ENCODE data around the gene PFKFB2.
A peak's percentile ranks its signal among the peaks of the same experiment; 100 is the strongest.

PFKFB2 gene

DNA sequence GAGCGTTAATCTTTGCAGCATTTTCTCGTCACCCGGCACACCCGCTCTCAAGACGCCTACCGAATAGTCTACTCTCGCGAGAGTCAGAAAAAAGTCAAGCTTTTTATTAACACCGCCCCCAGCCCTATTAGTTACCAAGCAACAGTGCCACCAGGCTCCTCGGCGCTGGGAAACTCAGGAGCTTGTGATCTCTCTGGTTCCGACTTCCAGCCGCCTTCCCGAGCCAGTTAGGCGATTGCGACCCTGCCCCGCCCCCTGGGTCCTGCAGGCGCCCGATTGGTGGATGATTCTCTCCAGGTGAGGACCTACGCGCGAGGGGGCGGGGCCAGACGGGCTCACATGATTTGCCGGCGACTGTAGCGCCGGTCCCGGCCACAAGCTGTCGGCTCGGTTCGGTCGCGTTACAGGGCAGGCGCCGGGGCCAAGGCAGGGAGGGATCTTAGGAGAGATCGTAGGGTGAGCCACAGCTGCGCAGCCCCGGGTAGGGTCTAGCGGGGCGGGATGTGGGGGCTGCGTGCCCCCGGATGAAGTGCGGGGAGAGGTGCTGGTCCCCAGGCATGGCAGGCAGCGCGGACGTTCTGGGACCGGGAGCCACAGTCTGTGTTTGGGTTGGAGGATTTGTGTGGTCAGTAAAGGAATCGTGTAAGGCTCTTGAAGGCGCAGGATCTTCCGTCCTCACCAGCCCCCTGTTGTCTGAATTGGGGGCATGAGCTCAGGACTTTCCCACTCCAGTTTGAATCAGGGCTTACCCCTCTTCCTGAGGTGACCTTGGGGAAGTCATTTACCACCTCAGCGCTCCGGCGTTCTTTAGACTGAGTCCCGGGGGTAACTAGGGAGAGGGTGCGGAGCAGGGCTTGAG is at the start of gene PFKFB2:
TSS of gene PFKFB2 (plus strand) at position 365 of the 859 bp plus-strand sequence. CDS start 1,443 bp downstream, outside the sequence.
- peak; percentile 84 for DNase-seq (ENCODE audit: low read depth)

DNA sequence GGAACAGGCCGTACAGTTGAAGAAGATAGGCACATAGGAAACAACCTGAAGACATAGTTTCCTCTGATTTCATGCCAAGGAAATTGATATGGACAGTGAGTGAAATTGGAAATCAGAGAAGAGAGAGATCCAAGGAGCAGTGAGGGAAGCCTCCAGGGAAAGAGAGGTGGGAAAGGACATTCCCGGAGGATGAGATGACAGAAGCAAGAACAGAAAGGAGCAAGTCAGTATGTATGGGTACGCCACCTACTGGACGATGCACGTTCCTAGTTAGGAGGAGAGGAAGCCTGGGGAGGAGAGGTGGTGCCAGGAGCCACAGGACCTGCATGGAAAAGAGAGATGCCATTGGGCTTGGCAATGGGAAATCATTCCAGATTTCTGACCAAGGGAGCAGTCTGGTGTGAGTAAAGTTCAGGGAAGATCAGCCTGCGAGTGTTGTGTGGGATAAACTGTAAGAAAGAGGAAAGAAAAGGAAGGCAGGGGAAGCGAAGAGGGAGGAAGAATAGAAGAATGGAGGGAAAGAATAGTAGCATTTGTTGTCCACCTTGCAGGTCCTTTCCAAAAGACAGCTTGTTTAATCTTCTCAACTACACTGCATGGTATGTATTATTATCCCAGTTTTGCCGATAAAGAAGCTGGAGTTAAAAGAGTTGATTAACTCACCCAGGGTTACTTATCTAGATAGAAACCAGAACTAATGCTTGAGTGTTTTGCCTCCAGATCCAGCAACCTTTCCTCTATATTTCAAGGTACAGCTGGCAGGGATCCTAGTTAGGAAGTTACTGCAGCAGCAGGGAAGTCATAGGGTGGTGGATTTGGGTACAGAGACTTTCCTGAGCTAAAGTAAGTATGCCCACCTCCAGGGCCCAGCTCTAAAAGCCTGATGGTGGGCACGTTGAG is 47.9 kb upstream of the PFKFB2 start:
- no peak for DNase-seq (ENCODE audit: low read depth)

DNA sequence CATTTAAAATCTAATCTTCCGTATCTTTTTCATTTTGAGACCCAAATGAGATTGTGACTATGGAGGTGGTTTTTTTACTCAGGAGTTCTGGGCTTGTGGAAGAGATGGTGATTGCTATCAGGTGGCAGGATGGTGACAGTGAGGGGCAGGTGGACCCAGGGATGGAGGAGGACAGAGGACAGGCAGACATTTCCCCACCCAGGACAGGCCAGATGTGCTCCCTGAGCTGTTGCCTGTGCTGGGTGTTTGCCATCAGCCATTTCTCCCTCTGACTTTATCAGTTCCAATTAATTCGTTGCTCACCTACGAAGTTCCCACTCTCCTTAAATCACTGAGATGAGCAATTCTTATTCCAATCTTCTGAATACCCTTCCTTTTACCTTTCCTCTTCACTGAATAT is 47.0 kb upstream of the PFKFB2 start:
- DNase-seq (ENCODE audit: low read depth), result no peak

DNA sequence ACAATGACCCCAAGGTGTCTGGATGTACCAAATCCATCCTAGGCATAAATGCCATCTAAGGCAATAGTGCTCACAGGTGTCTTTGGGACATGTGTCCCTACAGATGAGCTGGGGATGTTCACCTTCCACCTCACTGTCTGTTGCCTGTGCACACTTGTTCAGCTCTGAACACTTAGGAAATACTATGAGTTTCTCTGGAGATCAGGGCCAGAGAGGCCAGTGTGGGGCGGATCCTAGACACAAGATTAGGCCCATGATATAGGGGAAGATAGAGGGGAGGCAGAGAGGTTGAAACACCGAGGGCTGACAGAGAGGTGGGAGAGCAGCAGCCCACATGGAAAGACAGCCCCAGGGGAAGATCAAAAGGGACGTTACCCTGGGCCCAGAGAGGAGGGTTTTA is 46.2 kb upstream of the PFKFB2 start:
- no peak for DNase-seq (ENCODE audit: low read depth)

DNA sequence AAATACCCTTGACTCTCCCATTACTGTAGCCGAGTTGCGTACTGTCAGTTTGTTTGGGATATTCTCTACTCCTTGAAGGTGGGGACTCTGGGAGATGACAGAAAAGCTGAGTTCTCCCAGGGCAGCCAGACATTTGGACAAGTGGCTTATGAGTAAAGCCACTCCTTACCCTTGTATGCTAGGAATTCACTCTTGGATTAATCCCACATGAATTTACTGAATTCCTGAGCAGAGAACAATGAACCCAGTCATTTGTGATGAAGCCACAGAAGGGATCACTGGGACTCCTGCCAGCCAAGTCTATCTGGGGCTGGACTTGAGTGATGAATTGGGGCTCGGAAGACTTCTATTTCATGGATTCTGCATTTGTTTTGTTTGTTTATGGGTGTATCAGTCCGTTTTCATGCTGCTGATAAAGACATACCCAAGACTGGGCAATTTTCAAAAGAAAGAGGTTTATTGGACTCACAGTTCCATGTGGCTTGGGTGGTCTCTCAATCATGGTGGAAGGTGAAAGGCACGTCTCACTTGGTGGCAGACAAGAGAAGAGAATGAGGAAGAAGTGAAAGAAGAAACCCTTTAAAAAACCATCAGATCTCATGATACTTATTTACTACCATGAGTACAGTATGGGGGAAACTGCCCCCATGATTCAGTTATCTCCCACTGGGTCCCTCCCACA is 45.6 kb upstream of the PFKFB2 start:
- no peak for DNase-seq (ENCODE audit: low read depth)

DNA sequence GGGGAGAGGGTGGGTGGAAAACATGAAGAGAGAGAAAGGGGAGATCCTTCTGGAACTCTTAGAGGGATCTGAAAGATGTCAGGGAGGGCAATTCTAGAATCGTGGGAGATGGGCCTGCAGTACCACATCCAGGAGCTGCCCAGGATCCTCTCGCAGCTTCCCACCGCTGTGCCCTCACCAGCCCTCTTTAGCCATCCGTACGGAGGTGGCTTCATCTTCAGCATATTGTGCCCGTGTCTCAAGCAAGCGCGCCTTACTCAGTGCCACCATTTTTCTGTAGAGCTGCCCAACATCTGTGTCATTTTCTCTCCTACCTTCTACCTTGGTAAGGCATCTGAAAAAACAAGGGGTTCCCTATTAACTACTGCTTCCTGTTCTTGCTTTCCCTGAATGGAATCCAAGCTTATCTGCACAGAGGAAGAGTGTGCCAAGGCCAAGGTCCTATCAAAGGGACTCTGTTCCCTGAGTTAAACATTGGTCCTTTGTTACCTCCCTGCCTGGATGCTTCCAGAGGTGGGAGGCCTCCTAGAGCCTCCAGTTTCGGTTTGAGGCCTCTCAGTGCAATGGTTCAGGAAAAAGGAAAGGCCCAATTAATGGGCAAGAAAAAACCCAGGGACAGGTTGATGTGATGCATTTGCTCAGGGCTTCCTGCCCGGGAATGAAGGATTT is 43.8 kb upstream of the PFKFB2 start:
- no peak for DNase-seq (ENCODE audit: low read depth)

DNA sequence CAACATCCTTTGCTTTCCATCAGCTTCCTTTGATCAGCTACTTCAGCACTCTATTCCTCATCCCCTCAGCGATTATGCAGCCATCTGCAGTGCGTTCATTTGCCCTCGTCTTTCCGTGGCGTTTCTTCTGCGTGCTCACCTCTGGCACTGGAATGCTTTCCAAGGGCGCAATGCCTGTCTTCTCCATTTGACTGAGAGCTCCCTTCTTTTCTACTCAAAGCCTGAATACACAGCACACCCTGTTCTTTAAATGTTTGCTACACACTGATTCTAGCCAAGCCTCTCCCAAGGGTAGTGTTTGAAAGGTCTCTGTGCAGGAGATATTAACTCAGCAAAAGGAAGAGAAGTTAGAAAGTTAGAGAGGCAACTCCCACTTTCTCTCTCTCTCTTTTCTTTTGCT is 43.1 kb upstream of the PFKFB2 start:
- DNase-seq (ENCODE audit: low read depth), result no peak

DNA sequence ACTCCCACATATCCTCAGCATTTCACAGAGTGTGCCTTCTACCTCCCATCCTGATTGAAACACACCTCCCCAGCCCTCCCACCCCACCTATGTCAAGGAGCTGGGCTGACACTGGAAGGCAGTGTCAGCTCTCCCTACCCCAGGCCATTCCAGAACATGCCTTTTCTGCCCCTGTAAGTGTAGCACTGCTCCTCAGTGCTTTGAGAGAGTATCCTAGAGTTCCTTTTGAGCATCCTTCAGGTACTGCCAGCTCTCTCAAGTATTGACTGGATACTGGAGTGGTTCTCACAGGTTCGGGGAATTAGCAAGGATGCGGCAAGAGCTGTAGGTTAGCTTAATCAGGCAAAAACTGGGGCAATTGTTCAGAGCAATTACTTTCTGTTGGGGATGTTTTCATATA is 42.3 kb upstream of the PFKFB2 start:
- no peak for DNase-seq (ENCODE audit: low read depth)

DNA sequence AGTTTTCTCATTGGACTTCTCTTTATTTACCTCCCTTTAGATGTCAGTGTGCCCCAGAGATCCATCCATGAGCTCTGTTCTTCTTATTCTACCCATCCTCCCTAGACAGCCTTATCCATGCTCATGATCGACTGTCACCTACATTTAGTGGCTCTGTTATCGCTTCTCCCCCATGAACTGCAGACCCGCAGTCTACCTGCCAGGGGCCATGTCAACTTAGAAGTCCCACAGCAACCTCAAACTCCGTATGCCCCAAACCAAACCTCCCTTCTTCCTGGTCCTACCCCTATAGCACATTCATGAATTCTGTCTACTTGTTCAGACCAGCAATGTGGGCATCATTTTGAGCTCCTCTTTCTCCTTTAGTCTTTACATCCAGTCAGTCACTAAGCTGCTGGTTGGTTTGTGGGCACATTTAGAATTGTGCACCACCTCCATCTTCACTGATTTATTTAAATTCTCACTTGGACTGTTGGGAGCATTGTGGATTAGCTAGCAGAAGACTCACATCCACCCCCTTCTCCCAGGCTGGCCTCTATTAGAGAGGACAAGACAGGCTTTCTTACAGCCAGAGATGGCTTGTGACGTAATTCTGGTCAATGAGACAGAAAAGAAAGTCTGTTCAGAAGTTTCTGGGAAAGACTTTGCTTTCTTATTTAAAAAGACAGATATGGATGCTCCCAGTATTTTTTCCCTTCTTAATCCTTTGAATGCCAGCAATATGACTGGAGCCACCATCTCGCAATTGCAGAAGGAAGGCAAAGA is 39.6 kb upstream of the PFKFB2 start:
- DNase-seq (ENCODE audit: low read depth), result no peak

DNA sequence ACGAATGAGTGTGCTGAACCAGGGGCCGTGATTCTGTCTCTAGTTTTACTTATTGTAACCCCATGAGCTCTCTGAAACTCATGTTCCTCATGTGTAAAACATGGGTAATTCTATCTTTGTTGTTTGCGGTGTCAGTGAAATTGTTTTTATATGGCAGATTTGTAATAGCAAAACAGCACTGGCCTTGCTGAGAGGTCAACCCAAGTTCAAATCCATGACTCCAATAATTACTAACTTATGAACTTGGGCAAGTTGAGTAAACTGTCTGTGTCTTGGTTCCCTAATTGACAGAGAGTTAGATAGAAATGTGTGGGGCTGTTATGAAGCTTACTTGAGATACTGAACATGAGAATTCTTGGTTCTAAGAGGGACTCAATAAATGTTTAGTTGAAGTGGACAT is 38.3 kb upstream of the PFKFB2 start:
- no peak for DNase-seq (ENCODE audit: low read depth)

DNA sequence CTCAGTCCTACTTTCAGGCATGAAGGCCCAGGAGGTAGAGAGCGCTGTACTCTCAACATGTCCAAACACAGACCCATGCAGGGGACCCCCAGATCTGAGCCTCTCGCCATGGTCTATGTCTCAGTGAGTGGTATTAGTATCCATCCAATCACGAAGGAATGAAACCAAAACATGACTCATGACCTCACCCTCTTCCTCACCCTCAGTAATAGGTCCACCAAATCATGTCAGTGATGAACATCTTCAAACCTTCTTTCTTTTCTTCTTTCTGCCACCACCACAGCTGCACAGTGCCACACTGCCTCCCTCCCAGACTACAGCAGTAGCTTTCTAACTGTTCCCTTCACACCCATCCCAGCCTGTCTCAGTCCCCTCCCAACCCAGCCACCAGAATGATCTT is 37.3 kb upstream of the PFKFB2 start:
- no peak for DNase-seq (ENCODE audit: low read depth)

DNA sequence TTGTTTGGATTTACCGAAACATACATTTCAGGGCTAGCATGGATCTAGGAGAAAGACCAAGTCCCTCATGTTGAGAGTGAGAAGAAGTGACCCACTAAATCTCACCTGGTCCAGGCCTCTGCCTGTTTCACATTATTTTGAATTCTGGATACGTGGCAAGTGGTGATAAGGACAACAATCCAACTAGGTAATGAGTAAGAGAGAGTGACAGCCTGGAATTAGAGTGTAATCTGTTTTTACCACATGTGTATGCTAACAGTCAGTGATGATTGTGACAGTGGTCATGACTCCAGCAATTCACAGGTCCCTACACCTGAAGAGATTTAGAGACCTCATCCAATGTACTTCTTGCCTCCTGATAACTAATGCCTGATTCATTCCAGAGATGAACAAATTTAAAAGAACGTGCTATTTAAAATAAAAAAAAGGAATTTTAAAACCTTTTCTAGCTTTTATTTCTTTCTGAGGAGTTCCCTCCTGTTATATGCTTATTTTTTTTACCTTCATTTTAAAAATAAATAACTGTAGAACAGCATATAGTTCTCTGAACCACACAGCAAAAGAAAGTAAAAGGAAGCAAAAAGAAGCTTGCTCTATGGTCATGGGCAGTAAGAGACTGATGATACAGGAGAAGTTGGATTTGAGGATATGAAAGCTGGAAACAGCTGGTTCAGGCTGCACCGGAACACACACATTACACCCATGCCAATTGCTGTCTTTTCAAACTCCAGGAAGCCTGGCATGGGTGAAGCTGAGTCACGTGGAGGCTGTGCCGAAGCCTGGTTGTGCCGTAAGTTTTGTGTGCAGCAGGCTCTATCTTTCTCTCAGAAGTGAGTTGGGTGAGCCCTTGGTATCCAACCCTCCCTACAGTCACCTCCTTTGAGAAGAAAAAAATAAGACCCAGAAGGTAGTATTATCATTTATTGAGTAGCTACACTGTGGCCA is 35.2 kb upstream of the PFKFB2 start:
- DNase-seq (ENCODE audit: low read depth), result no peak

DNA sequence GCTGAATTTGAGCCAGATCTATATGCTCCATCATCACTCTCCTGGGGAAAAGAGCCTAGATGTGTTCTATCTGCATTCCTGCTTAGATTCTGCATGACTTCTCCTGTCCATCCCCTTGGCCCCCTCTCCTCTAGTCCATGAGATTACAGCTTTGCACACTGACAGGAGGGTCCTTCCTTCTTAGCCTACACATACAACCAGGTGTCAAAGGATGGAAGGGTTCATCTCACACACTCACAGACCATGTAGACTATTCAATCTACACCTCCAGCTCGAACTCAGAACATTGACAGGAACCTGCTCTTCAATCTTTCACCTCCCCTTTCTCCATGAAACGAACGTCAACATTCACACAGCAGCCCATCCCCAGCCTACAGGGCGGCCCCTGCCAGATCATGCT is 34.4 kb upstream of the PFKFB2 start:
- no peak for DNase-seq (ENCODE audit: low read depth)

DNA sequence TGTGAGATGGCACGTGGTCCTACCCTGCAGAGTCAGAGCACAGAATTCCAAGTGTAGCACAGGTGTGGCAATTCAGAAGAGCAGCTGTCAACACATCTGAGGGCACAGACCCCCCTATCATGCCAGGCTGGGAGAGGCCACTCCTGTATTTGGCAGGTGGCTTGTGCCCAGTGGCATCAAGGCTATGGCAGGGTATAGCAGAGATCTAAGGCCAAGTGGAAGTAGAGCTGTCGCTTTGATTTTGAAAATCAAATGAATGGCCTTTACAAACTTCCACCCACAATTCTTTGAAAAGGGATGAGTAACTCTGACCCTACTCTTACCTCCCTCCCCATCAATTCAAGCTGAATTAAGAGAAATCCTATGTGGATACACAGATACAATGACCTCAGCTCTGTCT is 33.9 kb upstream of the PFKFB2 start:
- DNase-seq (ENCODE audit: low read depth), result no peak

DNA sequence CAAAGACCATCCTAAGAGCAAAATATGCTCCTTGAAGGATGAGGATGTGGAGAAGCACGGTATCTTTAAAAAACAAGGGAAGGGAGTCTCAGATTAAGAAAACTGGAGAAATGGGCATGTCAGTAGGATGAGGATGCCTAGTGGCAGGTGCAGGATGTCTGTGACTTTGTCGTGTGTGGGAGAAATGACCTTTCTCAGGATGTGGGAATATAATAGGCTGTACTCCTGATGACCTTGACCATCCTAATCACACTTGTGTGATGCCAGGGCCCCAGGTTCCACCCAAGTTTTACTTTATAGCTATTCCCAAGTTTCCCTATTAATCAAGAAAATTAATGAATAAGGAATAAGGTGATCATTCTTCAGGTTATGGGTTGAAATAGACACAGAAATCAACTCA is 33.4 kb upstream of the PFKFB2 start:
- no peak for DNase-seq (ENCODE audit: low read depth)

DNA sequence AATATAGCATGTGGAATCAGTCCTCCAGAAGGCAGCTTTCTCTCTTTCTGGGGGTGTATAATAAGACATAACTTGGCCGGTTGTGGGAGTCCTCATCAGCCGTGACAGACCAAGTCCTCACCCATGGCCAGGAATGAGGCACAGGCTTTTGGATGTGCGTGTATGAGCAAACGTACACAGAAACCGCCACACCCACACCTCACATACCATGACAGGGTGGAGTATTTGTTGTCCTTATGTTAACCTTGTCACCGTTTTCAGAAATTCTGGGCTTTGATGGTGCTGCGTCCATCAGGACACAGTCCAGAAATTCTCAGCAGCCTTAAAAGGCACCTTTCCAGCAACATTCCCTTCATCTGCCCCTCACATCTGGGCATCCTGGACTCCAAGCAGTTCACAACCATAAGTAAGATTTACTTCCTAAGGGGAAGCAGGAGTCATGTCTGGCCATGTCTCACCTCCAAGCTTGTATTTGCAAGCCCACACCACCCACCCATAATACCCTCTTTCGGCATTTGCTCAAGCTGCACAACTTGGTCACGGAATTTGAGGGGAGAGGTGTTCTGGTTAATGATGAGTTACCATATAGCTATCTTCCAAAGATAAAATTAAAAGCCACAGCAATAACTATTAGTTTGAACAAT is 32.9 kb upstream of the PFKFB2 start:
- DNase-seq (ENCODE audit: low read depth), result no peak

DNA sequence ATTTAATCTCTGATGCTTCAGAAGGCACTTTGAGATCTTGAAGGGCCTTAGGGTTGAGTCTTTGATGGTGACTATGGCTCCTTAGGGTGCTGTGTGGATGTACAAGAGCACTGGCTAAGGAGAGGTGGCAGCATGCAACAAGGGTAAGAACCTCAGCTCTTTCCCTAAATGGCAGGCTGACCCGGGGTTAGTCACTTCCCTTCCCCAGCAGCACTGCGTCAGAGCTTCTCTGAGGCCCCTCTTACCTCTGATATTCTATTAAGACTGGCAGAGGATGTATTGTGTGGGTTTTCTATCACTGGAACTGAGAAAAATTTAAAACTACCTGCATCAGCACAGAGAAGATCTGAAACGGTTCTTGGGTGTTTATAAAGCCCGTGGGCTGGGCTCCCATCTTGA is 32.4 kb upstream of the PFKFB2 start:
- DNase-seq (ENCODE audit: low read depth), result no peak

DNA sequence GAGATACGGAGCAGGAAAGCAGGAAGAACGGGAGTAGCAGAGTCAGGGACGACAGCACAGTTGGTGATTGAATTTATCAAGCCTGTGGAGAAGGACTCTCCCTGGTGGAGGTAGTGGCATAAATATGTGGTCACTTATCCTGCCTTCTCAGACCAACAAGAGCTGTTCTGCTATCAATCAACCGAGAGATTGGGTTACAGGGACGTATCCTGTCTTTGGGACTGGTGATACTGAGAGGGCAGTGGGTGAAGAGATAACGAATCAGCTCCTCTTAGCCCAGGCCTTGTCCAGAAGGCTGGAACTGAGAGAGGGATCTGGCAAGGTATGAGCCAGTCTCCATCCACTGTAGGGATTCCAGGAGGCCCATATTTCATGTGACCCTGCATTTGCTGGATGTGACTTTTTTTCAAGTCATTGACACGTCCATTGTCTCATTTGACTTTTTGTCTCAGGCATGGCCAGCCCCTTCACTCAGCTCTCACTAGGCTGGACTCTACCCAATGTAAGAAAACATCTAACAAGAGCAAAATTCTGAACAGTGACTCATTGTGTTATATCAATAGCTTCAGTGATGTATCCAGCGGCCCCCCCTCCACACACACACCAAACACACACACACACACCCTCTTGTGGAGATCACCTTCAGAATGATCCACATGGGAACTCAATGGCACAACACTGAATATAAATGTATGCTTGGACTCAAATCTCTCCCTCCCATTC is 31.8 kb upstream of the PFKFB2 start:
- no peak for DNase-seq (ENCODE audit: low read depth)

Measured in activated T-helper 1 cell treated with Interleukin-2 at 50 U/mL for 16 hours (primary cell).